ENCODE measurements around the gene GMPPA. TPM values are rescaled to one million over a fixed set of nuclear protein-coding genes. Genes with fewer than 3 reads are reported as not detected.

GMPPA gene
- total RNA-seq, 1 donor from 2014 or later: 27.7 TPM

DNA sequence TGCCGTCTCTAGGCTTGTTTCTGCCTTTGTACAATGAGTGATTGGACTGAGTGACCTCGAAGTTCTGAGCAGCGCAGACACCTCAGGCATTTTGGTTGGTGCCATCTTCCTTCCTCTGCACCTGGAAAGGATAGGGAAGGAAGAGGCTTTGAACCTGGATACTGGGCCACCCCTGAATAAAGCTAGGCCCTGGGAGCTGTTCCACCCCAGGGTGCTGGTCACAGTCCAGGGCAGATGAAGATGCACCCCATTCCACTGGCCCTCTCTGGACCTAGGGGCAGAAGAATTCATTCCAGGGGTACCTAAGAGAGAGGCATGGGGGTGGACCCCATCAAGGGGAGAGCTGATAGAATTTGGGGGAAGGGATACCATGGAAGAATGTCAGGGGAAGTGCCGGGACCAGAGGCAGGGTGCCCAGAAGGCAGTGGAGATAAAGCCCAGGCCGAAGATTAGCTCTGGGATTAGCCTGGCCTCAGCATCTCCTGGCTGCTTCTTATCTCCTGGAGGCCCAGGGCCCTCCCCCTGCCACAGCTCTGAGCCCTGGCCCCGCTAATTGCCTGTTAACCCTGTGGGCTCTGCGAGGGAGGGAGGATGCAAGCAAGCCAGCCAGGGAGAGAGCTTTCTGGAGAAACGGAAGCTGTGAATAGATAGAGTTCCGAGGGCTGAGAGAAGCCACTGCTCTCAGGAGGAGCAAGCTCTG, 27.0 kb downstream of the GMPPA start:
- H3K4me1 ChIP-seq (ENCODE audit: control insufficient read depth in 3 of 3, insufficient read depth in 3 of 3, low read length in 3 of 3): peaks cover 7 to 21% (median 18%) of the 10 kb centered on the region in 3 donors
- peaks cover 43 to 58% (median 43%) of the 10 kb centered on the region in 3 donors for H3K27me3 ChIP-seq (ENCODE audit: control insufficient read depth in 3 of 3, insufficient read depth in 3 of 3, low read length in 3 of 3)
- no peaks in the 10 kb centered on the region for H3K36me3 ChIP-seq (ENCODE audit: control insufficient read depth in 3 of 3, insufficient read depth in 3 of 3, low read length in 3 of 3)
- no peak overlapping the region for H3K27ac ChIP-seq (ENCODE audit: low read depth, low read length)
- H3K4me3 ChIP-seq (ENCODE audit: low read length in 3 of 3): no peak overlapping the region
- H3K9me3 ChIP-seq (ENCODE audit: control insufficient read depth in 3 of 3, low read length in 3 of 3): no peaks in the 10 kb centered on the region
- no peak overlapping the region for H3K9ac ChIP-seq (ENCODE audit: low read depth in 1 of 3, low read length in 3 of 3)

- peaks cover 40 to 54% (median 43%) of the 10 kb centered on the region in 3 donors for H3K27me3 ChIP-seq (ENCODE audit: control insufficient read depth in 3 of 3, insufficient read depth in 3 of 3, low read length in 3 of 3)
- peaks cover 7 to 18% (median 15%) of the 10 kb centered on the region in 3 donors for H3K4me1 ChIP-seq (ENCODE audit: control insufficient read depth in 3 of 3, insufficient read depth in 3 of 3, low read length in 3 of 3)
- no peak overlapping the region for H3K9ac ChIP-seq (ENCODE audit: low read depth in 1 of 3, low read length in 3 of 3)
- no peaks in the 10 kb centered on the region for H3K36me3 ChIP-seq (ENCODE audit: control insufficient read depth in 3 of 3, insufficient read depth in 3 of 3, low read length in 3 of 3)
- no peak overlapping the region for H3K4me3 ChIP-seq (ENCODE audit: low read length in 3 of 3)
- no peaks in the 10 kb centered on the region for H3K9me3 ChIP-seq (ENCODE audit: control insufficient read depth in 3 of 3, low read length in 3 of 3)
- H3K27ac ChIP-seq (ENCODE audit: low read depth, low read length): no peak overlapping the region
Measured at GRCh38 chr2:219526320-219527075, 27.8 kb downstream of the GMPPA start.

GRCh38 chr2:219527076-219527394, 28.3 kb downstream of the GMPPA start:
- H3K9me3 ChIP-seq (ENCODE audit: control insufficient read depth in 3 of 3, low read length in 3 of 3): no peaks in the 10 kb centered on the region
- H3K9ac ChIP-seq (ENCODE audit: low read depth in 1 of 3, low read length in 3 of 3): no peak overlapping the region
- H3K4me1 ChIP-seq (ENCODE audit: control insufficient read depth in 3 of 3, insufficient read depth in 3 of 3, low read length in 3 of 3): peaks cover 7 to 17% (median 15%) of the 10 kb centered on the region in 3 donors
- H3K27ac ChIP-seq (ENCODE audit: low read depth, low read length): no peak overlapping the region
- peaks cover 35 to 53% (median 39%) of the 10 kb centered on the region in 3 donors for H3K27me3 ChIP-seq (ENCODE audit: control insufficient read depth in 3 of 3, insufficient read depth in 3 of 3, low read length in 3 of 3)
- H3K36me3 ChIP-seq (ENCODE audit: control insufficient read depth in 3 of 3, insufficient read depth in 3 of 3, low read length in 3 of 3): no peaks in the 10 kb centered on the region
- H3K4me3 ChIP-seq (ENCODE audit: low read length in 3 of 3): no peak overlapping the region

GRCh38 chr2:219527472-219527871, 28.8 kb downstream of the GMPPA start:
- Histone ChIP-seq H3K4me3 (ENCODE audit: low read length in 3 of 3) (no peak overlapping the region), H3K9me3 (ENCODE audit: control insufficient read depth in 3 of 3, low read length in 3 of 3) (no peaks in the 10 kb centered on the region), H3K27ac (ENCODE audit: low read depth, low read length) (no peak overlapping the region), H3K4me1 (ENCODE audit: control insufficient read depth in 3 of 3, insufficient read depth in 3 of 3, low read length in 3 of 3) (peaks cover 7 to 17% (median 15%) of the 10 kb centered on the region in 3 donors), H3K36me3 (ENCODE audit: control insufficient read depth in 3 of 3, insufficient read depth in 3 of 3, low read length in 3 of 3) (no peaks in the 10 kb centered on the region), H3K27me3 (ENCODE audit: control insufficient read depth in 3 of 3, insufficient read depth in 3 of 3, low read length in 3 of 3) (peaks cover 39 to 57% (median 39%) of the 10 kb centered on the region in 3 donors), H3K9ac (ENCODE audit: low read depth in 1 of 3, low read length in 3 of 3) (no peak overlapping the region)

- peak overlapping the region in 2 of 3 donors; percentile 15 to 36 for H3K4me3 ChIP-seq (ENCODE audit: low read length in 3 of 3)
- peak overlapping the region in 2 of 3 donors; percentile 16 to 41 for H3K9ac ChIP-seq (ENCODE audit: low read depth in 1 of 3, low read length in 3 of 3)
- H3K27me3 ChIP-seq (ENCODE audit: control insufficient read depth in 3 of 3, insufficient read depth in 3 of 3, low read length in 3 of 3): peaks cover 22 to 42% (median 35%) of the 10 kb centered on the region in 3 donors
- no peaks in the 10 kb centered on the region for H3K9me3 ChIP-seq (ENCODE audit: control insufficient read depth in 3 of 3, low read length in 3 of 3)
- H3K27ac ChIP-seq (ENCODE audit: low read depth, low read length): no peak overlapping the region
- peaks cover 7 to 17% (median 15%) of the 10 kb centered on the region in 3 donors for H3K4me1 ChIP-seq (ENCODE audit: control insufficient read depth in 3 of 3, insufficient read depth in 3 of 3, low read length in 3 of 3)
- H3K36me3 ChIP-seq (ENCODE audit: control insufficient read depth in 3 of 3, insufficient read depth in 3 of 3, low read length in 3 of 3): no peaks in the 10 kb centered on the region
Measured at GRCh38 chr2:219530048-219530963, 31.6 kb downstream of the GMPPA start.

DNA sequence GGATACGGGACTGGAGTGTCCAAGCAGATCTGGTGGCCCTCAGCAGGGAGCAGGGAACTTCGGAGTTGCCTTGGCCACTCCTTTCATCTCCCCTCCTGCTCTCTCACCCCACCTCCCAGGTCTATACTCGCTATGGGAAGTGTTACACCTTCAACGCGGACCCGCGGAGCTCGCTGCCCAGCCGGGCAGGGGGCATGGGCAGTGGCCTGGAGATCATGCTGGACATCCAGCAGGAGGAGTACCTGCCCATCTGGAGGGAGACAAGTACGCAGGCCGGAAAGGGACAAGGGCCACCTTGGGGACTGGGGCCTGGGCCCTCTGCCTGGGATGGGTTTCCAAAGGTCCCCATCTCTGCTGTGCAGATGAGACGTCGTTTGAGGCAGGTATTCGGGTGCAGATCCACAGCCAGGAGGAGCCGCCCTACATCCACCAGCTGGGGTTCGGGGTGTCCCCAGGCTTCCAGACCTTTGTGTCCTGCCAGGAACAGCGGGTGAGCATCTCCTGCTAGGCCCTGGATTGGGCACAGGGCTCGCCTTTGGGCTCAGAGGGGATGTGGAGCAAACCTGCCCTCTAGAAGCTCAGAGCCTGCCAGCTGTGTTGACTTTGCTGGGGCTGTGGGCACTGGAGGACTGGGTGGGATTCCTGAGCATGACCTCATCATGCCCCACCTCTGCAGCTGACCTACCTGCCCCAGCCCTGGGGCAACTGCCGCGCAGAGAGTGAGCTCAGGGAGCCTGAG, 33.1 kb downstream of the GMPPA start:
- no peak overlapping the region for H3K27ac ChIP-seq (ENCODE audit: low read depth, low read length)
- no peaks in the 10 kb centered on the region for H3K9me3 ChIP-seq (ENCODE audit: control insufficient read depth in 3 of 3, low read length in 3 of 3)
- H3K4me1 ChIP-seq (ENCODE audit: control insufficient read depth in 3 of 3, insufficient read depth in 3 of 3, low read length in 3 of 3): peaks cover 5 to 14% (median 12%) of the 10 kb centered on the region in 3 donors
- peaks cover 22 to 38% (median 27%) of the 10 kb centered on the region in 3 donors for H3K27me3 ChIP-seq (ENCODE audit: control insufficient read depth in 3 of 3, insufficient read depth in 3 of 3, low read length in 3 of 3)
- no peak overlapping the region for H3K4me3 ChIP-seq (ENCODE audit: low read length in 3 of 3)
- H3K9ac ChIP-seq (ENCODE audit: low read depth in 1 of 3, low read length in 3 of 3): no peak overlapping the region
- no peaks in the 10 kb centered on the region for H3K36me3 ChIP-seq (ENCODE audit: control insufficient read depth in 3 of 3, insufficient read depth in 3 of 3, low read length in 3 of 3)

- H3K27ac ChIP-seq (ENCODE audit: low read depth, low read length): no peak overlapping the region
- no peak overlapping the region for H3K9ac ChIP-seq (ENCODE audit: low read depth in 1 of 3, low read length in 3 of 3)
- peaks cover 19 to 33% (median 22%) of the 10 kb centered on the region in 3 donors for H3K27me3 ChIP-seq (ENCODE audit: control insufficient read depth in 3 of 3, insufficient read depth in 3 of 3, low read length in 3 of 3)
- peaks cover 4 to 11% (median 9%) of the 10 kb centered on the region in 3 donors for H3K4me1 ChIP-seq (ENCODE audit: control insufficient read depth in 3 of 3, insufficient read depth in 3 of 3, low read length in 3 of 3)
- H3K9me3 ChIP-seq (ENCODE audit: control insufficient read depth in 3 of 3, low read length in 3 of 3): no peaks in the 10 kb centered on the region
- H3K4me3 ChIP-seq (ENCODE audit: low read length in 3 of 3): no peak overlapping the region
- no peaks in the 10 kb centered on the region for H3K36me3 ChIP-seq (ENCODE audit: control insufficient read depth in 3 of 3, insufficient read depth in 3 of 3, low read length in 3 of 3)
Measured at GRCh38 chr2:219532378-219532649, 33.6 kb downstream of the GMPPA start.

DNA sequence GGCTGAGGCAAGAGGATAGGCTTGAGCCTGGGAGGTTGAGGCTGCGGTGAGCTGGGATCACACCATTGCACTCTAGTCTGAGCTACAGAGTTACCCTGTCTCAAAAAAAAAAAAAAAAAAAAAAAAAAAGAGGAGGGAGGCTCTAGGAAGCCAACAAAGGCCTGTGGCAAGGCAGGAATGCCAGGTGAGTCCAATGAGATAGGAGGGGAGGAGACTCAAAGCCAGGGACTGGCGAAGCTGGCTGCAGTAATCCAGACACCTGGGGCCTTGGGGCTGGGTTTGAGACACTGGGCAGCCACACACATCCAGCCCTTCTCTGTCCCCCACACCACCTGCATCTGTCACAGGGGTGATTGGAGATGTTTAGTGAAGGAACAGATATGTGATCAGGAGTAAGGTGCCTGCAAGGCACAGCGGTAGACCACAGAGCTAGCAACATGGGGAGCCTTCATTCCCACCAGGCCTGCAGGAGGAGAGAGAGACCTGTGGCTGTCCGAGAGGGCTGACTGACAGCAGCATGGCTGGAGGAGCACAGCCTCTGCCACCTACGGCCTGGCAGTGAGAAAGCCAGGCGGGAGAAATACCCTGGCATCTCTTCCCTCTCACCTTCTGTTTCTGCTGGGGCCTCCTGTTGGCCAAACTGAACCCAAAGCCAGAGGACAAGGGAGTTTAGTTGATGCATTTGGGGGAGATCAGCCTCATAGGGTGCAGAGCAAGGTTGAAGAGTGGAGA, 35.4 kb downstream of the GMPPA start:
- H3K27ac ChIP-seq (ENCODE audit: low read depth, low read length): no peak overlapping the region
- no peak overlapping the region for H3K9ac ChIP-seq (ENCODE audit: low read depth in 1 of 3, low read length in 3 of 3)
- peaks cover 12 to 23% (median 13%) of the 10 kb centered on the region in 3 donors for H3K27me3 ChIP-seq (ENCODE audit: control insufficient read depth in 3 of 3, insufficient read depth in 3 of 3, low read length in 3 of 3)
- H3K36me3 ChIP-seq (ENCODE audit: control insufficient read depth in 3 of 3, insufficient read depth in 3 of 3, low read length in 3 of 3): peaks cover 0 to 6% (median 3%) of the 10 kb centered on the region in 3 donors
- H3K4me3 ChIP-seq (ENCODE audit: low read length in 3 of 3): no peak overlapping the region
- peaks cover 4 to 11% (median 9%) of the 10 kb centered on the region in 3 donors for H3K4me1 ChIP-seq (ENCODE audit: control insufficient read depth in 3 of 3, insufficient read depth in 3 of 3, low read length in 3 of 3)
- no peaks in the 10 kb centered on the region for H3K9me3 ChIP-seq (ENCODE audit: control insufficient read depth in 3 of 3, low read length in 3 of 3)

DNA sequence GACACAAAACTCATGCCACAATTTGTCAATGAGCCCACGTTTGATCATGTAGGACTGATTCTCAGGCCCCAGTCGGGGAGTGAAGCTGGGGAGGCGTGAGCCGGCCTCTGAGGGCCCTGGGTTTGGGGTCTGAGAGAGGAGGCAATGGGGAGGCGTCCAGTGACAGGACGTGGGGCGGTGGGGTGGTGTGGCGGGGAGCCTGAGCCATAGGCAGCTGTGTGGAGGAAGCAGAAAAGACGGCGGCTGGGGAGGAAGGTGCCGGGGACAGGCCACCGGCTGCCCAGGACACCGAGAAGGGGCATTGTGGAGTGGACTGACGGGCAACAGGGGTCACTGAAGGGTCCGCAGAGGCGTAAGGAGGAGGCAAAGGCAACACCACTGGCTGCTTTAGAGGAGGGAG, 37.7 kb downstream of the GMPPA start:
- H3K9ac ChIP-seq (ENCODE audit: low read depth in 1 of 3, low read length in 3 of 3): no peak overlapping the region

More for the DNA sequence above, 37.7 kb downstream of the GMPPA start:
- Histone ChIP-seq H3K4me1 (ENCODE audit: control insufficient read depth in 3 of 3, insufficient read depth in 3 of 3, low read length in 3 of 3) (peaks cover under 1 to 2% (median under 1%) of the 10 kb centered on the region in 3 donors), H3K4me3 (ENCODE audit: low read length in 3 of 3) (no peak overlapping the region), H3K27me3 (ENCODE audit: control insufficient read depth in 3 of 3, insufficient read depth in 3 of 3, low read length in 3 of 3) (peaks cover 3 to 19% (median 5%) of the 10 kb centered on the region in 3 donors), H3K36me3 (ENCODE audit: control insufficient read depth in 3 of 3, insufficient read depth in 3 of 3, low read length in 3 of 3) (peaks cover 15 to 22% (median 17%) of the 10 kb centered on the region in 3 donors), H3K9me3 (ENCODE audit: control insufficient read depth in 3 of 3, low read length in 3 of 3) (no peaks in the 10 kb centered on the region), H3K27ac (ENCODE audit: low read depth, low read length) (no peak overlapping the region)
